ENCODE data around the gene CTNNBL1. TPM values are rescaled to one million over a fixed set of nuclear protein-coding genes. Genes with fewer than 3 reads are reported as not detected.
"Not testable (repeated sequence)": the region's sequence is repeated elsewhere in the genome, so short reads cannot be mapped to it uniquely, and the experiment has no call there.

CTNNBL1 gene
- total RNA-seq, 2 donors from 2014 or later, result 68.6 to 68.7 TPM

DNA sequence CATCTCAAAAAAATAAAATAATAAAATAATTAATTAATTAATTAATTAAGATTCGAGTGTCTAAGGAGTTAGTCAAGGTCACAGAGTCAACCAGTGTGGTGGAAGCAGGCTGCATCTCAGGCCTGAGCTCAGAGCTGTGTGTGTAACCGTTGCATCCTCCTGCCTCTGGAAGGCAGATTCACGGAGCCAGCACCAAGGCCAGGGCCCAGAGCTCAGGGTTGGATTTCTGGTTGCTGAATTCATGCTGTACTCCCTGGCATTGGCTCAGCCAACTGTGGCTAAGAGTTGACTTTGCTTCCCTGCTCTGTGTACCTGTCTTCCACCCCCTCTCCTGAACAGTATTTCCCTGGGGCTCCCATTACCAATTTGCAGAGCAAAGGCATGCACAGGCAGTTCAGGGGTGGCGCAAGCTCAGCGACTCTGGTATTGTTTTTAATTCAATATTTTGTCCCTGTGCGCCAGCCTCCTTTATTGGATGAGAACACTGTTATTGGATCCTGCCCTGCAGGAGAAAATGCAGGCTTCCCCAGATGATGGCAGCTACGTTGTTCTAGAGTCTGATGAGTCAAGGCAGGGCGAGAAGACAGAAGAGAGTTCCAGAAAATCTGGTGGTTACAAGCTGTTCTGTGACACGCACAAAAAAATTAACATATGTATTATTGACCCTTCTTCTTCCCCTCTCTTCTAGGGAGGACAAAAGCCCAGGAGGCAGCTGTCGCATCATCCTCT, 12.3 kb upstream of the CTNNBL1 start:
- WGBS, 2 experiments (ENCODE audit: insufficient coverage in 1 of 2, insufficient read length in 1 of 2), result 80 to 89% methylated on average over 8 to 10 of the region's 10 CpGs
- Histone ChIP-seq H3K4me1 (ENCODE audit: control insufficient read depth, insufficient read depth, low read length) (no peaks in the 10 kb centered on the region), H3K27ac (ENCODE audit: low read depth, low read length) (no peak overlapping the region), H3K4me3 (ENCODE audit: low read length) (no peak overlapping the region), H3K9me3 (ENCODE audit: control insufficient read depth, low read length) (no peaks in the 10 kb centered on the region), H3K9ac (ENCODE audit: extremely low read depth, low read length, poor library complexity, severe bottlenecking) (no peak overlapping the region), H3K27me3 (ENCODE audit: control insufficient read depth, insufficient read depth, low read length, poor library complexity, severe bottlenecking) (peaks cover 4% of the 10 kb centered on the region), H3K36me3 (ENCODE audit: control insufficient read depth, insufficient read depth, low read length) (no peaks in the 10 kb centered on the region)
- Mint-ChIP-seq H3K27ac (no peak overlapping the region), H3K9me3 (no peaks in the 10 kb centered on the region), H3K36me3 (ENCODE audit: low read depth) (no peaks in the 10 kb centered on the region), H3K4me3 (no peak overlapping the region), H3K4me1 (no peaks in the 10 kb centered on the region), H3K27me3 (ENCODE audit: insufficient read depth) (peaks cover 11% of the 10 kb centered on the region)
- no peak for TF ChIP-seq CTCF (conservative IDR thresholded peaks at IDR 0.05)
- DNase-seq, result peak; percentile 63

GRCh38 chr20:37683146-37683545, 10.7 kb upstream of the CTNNBL1 start:
- H3K27me3 ChIP-seq (ENCODE audit: control insufficient read depth, insufficient read depth, low read length, poor library complexity, severe bottlenecking), result peaks cover 14% of the 10 kb centered on the region
- H3K4me1 Mint-ChIP-seq; H3K27ac Mint-ChIP-seq; H3K27ac ChIP-seq (ENCODE audit: low read depth, low read length); H3K4me3 Mint-ChIP-seq; H3K36me3 ChIP-seq (ENCODE audit: control insufficient read depth, insufficient read depth, low read length); H3K4me1 ChIP-seq (ENCODE audit: control insufficient read depth, insufficient read depth, low read length); H3K4me3 ChIP-seq (ENCODE audit: low read length); H3K9me3 ChIP-seq (ENCODE audit: control insufficient read depth, low read length); H3K9me3 Mint-ChIP-seq; H3K36me3 Mint-ChIP-seq (ENCODE audit: low read depth); H3K9ac ChIP-seq (ENCODE audit: extremely low read depth, low read length, poor library complexity, severe bottlenecking): not testable (repeated sequence)
- peak; percentile 9 for DNase-seq
- 77 to 100% methylated on average over 4 to 7 of the region's 9 CpGs for WGBS, 2 experiments (ENCODE audit: insufficient coverage in 1 of 2, insufficient read length in 1 of 2)
- peaks cover 19% of the 10 kb centered on the region for H3K27me3 Mint-ChIP-seq (ENCODE audit: insufficient read depth)

- no peak for TF ChIP-seq CTCF (conservative IDR thresholded peaks at IDR 0.05)
- H3K36me3 ChIP-seq (ENCODE audit: control insufficient read depth, insufficient read depth, low read length), result no peaks in the 10 kb centered on the region
- H3K4me3 Mint-ChIP-seq, result no peak overlapping the region
- no peaks in the 10 kb centered on the region for H3K4me1 Mint-ChIP-seq
- no peak overlapping the region for H3K27ac ChIP-seq (ENCODE audit: low read depth, low read length)
- H3K9me3 Mint-ChIP-seq, result no peaks in the 10 kb centered on the region
- H3K36me3 Mint-ChIP-seq (ENCODE audit: low read depth), result no peaks in the 10 kb centered on the region
- H3K9ac ChIP-seq (ENCODE audit: extremely low read depth, low read length, poor library complexity, severe bottlenecking), result no peak overlapping the region
- no peak overlapping the region for H3K27ac Mint-ChIP-seq
- DNase-seq, result peak; percentile 7
- 90 to 100% methylated on average over 2 of the region's 2 CpGs for WGBS, 2 experiments (ENCODE audit: insufficient coverage in 1 of 2, insufficient read length in 1 of 2)
- no peaks in the 10 kb centered on the region for H3K9me3 ChIP-seq (ENCODE audit: control insufficient read depth, low read length)
- H3K27me3 Mint-ChIP-seq (ENCODE audit: insufficient read depth), result peaks cover 33% of the 10 kb centered on the region
- H3K4me1 ChIP-seq (ENCODE audit: control insufficient read depth, insufficient read depth, low read length), result no peaks in the 10 kb centered on the region
- no peak overlapping the region for H3K4me3 ChIP-seq (ENCODE audit: low read length)
- peaks cover 43% of the 10 kb centered on the region for H3K27me3 ChIP-seq (ENCODE audit: control insufficient read depth, insufficient read depth, low read length, poor library complexity, severe bottlenecking)
Observed at GRCh38 chr20:37686762-37687477, 6.9 kb upstream of the CTNNBL1 start.

Measured in endodermal cell (in vitro differentiated cells).